ENCODE results near the gene STARD3NL.

- TF ChIP-seq, protein P1, sequence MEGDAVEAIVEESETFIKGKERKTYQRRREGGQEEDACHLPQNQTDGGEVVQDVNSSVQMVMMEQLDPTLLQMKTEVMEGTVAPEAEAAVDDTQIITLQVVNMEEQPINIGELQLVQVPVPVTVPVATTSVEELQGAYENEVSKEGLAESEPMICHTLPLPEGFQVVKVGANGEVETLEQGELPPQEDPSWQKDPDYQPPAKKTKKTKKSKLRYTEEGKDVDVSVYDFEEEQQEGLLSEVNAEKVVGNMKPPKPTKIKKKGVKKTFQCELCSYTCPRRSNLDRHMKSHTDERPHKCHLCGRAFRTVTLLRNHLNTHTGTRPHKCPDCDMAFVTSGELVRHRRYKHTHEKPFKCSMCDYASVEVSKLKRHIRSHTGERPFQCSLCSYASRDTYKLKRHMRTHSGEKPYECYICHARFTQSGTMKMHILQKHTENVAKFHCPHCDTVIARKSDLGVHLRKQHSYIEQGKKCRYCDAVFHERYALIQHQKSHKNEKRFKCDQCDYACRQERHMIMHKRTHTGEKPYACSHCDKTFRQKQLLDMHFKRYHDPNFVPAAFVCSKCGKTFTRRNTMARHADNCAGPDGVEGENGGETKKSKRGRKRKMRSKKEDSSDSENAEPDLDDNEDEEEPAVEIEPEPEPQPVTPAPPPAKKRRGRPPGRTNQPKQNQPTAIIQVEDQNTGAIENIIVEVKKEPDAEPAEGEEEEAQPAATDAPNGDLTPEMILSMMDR (conservative IDR thresholded peaks at IDR 0.05; ENCODE audit: low read length), result no peak
- TF ChIP-seq EZH2phosphoT487 (IDR thresholded peaks at IDR 0.05; ENCODE audit: borderline replicate concordance, low read depth, low read length), result no peak
Observed at GRCh38 chr7:38211940-38212339, 33.9 kb downstream of the STARD3NL start.
